Keratinocyte (primary cell): Measurements from ENCODE around the gene ASTN1. TPM values are rescaled to one million over a fixed set of nuclear protein-coding genes. Genes with fewer than 3 reads are reported as not detected.

Experiments
- DNase-seq: peaks from one replicate; pipeline ENCODE4 v3.0.0-alpha.2; 2011; ENCODE audit warnings: low read depth, missing footprints, low spot score
- FAIRE-seq: peaks from 2 replicates; lab custom pipeline; 2011; peaks lifted over from hg19 to GRCh38; lab: Jason Lieb, UNC
- H2AFZ ChIP-seq: 2 replicates; pipeline ENCODE4 v1.6.0; 2012; ENCODE audit warnings: low read length, control low read depth, inconsistent platforms; ENCODE audit not compliant: control insufficient read depth
- H3K27ac ChIP-seq: 2 replicates; pipeline ENCODE4 v1.5.1; 2011; ENCODE audit warnings: low read length; ENCODE audit not compliant: control insufficient read depth, insufficient read depth
- H3K27me3 ChIP-seq: 3 replicates; pipeline ENCODE4 v1.6.0; 2011; ENCODE audit warnings: low read length; ENCODE audit not compliant: control insufficient read depth, insufficient read depth; ENCODE audit errors: extremely low read depth
- H3K36me3 ChIP-seq, 2 experiments: 2 replicates in 1 of 2; 3 replicates in 1 of 2; pipeline ENCODE4 v1.5.1; 2011; ENCODE audit warnings: low read length in 2 of 2, mild to moderate bottlenecking in 1 of 2; ENCODE audit not compliant: control insufficient read depth in 2 of 2, insufficient read depth in 2 of 2; ENCODE audit errors: extremely low read depth in 1 of 2
- H3K4me1 ChIP-seq: 3 replicates; pipeline ENCODE4 v1.5.1; 2011; ENCODE audit warnings: low read length; ENCODE audit not compliant: control insufficient read depth, insufficient read depth; ENCODE audit errors: extremely low read depth
- H3K4me2 ChIP-seq: 3 replicates; pipeline ENCODE4 v1.6.0; 2011; ENCODE audit warnings: low read depth, low read length; ENCODE audit not compliant: control insufficient read depth, insufficient read depth; ENCODE audit errors: extremely low read depth
- H3K4me3 ChIP-seq, 3 experiments: fragments of 200-600 bp in 1 of 3; sonication (generic) in 1 of 3; 2 replicates in 2 of 3; 3 replicates in 1 of 3; pipeline ENCODE4 v1.5.1; 2011 to 2016; ENCODE audit warnings: low read length in 3 of 3, mild to moderate bottlenecking in 3 of 3, control low read depth in 2 of 3, inconsistent platforms in 1 of 3, low read depth in 1 of 3, mixed read lengths in 1 of 3, mixed run types in 1 of 3, moderate library complexity in 1 of 3; ENCODE audit not compliant: control insufficient read depth in 2 of 3, insufficient read depth in 2 of 3; ENCODE audit errors: extremely low read depth in 1 of 3
- H3K79me2 ChIP-seq: 2 replicates; pipeline ENCODE4 v1.6.0; 2012; ENCODE audit warnings: low read length; ENCODE audit not compliant: control insufficient read depth, insufficient read depth
- H3K9ac ChIP-seq: 3 replicates; pipeline ENCODE4 v1.6.0; 2011; ENCODE audit warnings: low read length; ENCODE audit not compliant: control insufficient read depth, insufficient read depth; ENCODE audit errors: extremely low read depth
- H3K9me1 ChIP-seq: 3 replicates; pipeline ENCODE4 v1.6.0; 2011; ENCODE audit warnings: low read length; ENCODE audit not compliant: control insufficient read depth, insufficient read depth; ENCODE audit errors: extremely low read depth
- H3K9me3 ChIP-seq: 2 replicates; pipeline ENCODE4 v1.5.1; 2012; ENCODE audit warnings: low read depth, low read length; ENCODE audit not compliant: control insufficient read depth
- H4K20me1 ChIP-seq: 3 replicates; pipeline ENCODE4 v1.6.0; 2011; ENCODE audit warnings: low read length; ENCODE audit not compliant: control insufficient read depth, insufficient read depth; ENCODE audit errors: extremely low read depth
- EZH2 ChIP-seq: IDR thresholded peaks from one replicate; pipeline ENCODE4 v1.6.1; 2012; ENCODE audit warnings: inconsistent platforms, mild to moderate bottlenecking, low read length, moderate library complexity
- dilution Hi-C: fragments of 300-500 bp; cut with MboI; formaldehyde crosslinking; loops from one replicate; pipeline ENCODE4 v1.7.0; 2020; ENCODE audit warnings: low sequenced_read_pairs; ENCODE audit not compliant: extremely low pct_ligation_motif_present
- polyA plus RNA-seq, 5 experiments: library from polyadenylated mRNA; depleted of rRNA in 3 of 5; stranded (reverse) in 3 of 5; stranded (forward) in 1 of 5; unstranded in 1 of 5; fragments of >200 nt; gene quantifications; 1 replicate in 1 of 5; 2 replicates in 3 of 5; 3 replicates in 1 of 5; pipeline versions ENCODE4 v1.2.1 to v1.2.3, GENCODE V29; 2011 to 2012; ENCODE audit warnings: missing spikeins in 2 of 5, low read depth in 1 of 5, low replicate concordance in 1 of 5
- TF ChIP-seq, protein P1 (sequence below), 3 experiments: IDR thresholded peaks in 1 of 3; conservative IDR thresholded peaks in 1 of 3; optimal IDR thresholded peaks in 1 of 3; 2 replicates in 2 of 3; 3 replicates in 1 of 3; pipeline versions ENCODE3 to v1.5.1; 2011; ENCODE audit warnings: low read length in 3 of 3, mild to moderate bottlenecking in 3 of 3, moderate library complexity in 2 of 3, control low read depth in 1 of 3, inconsistent platforms in 1 of 3; ENCODE audit not compliant: insufficient read depth in 2 of 3; ENCODE audit errors: extremely low read depth in 1 of 3

Gene ASTN1
- polyA plus RNA-seq, 1 donor (not counting 4 experiments of a cell fraction or from before 2014, with no cell fraction given): 0.08 TPM

DNA sequence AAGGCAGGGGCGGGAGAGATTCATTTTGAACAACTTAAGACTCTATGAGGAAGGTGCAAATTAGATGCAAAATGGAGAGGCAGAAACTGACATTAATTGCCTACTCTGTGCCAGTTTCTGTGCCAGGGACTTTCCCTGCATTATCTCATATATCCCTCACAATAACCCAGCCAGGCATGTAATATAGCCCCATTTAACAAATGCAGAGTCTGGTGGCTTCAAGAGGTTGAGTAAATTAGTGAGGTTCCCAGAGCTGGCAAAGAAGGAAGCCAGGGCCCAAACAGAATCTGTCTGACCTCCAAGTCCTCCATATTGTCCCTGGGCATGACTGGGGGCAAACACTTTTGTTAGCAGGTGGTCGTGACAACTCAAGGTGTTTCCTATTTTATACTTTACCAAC, 199.8 kb downstream of the ASTN1 start:
- no peak overlapping the region for H3K27ac ChIP-seq
- TF ChIP-seq, protein P1, sequence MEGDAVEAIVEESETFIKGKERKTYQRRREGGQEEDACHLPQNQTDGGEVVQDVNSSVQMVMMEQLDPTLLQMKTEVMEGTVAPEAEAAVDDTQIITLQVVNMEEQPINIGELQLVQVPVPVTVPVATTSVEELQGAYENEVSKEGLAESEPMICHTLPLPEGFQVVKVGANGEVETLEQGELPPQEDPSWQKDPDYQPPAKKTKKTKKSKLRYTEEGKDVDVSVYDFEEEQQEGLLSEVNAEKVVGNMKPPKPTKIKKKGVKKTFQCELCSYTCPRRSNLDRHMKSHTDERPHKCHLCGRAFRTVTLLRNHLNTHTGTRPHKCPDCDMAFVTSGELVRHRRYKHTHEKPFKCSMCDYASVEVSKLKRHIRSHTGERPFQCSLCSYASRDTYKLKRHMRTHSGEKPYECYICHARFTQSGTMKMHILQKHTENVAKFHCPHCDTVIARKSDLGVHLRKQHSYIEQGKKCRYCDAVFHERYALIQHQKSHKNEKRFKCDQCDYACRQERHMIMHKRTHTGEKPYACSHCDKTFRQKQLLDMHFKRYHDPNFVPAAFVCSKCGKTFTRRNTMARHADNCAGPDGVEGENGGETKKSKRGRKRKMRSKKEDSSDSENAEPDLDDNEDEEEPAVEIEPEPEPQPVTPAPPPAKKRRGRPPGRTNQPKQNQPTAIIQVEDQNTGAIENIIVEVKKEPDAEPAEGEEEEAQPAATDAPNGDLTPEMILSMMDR (optimal IDR thresholded peaks at IDR 0.05 in 1 of 3, IDR thresholded peaks at IDR 0.05 in 1 of 3, conservative IDR thresholded peaks at IDR 0.05 in 1 of 3; ENCODE audit: extremely low read depth in 1 of 3, insufficient read depth in 2 of 3, low read length in 3 of 3): no peak
- TF ChIP-seq EZH2: no peak

DNA sequence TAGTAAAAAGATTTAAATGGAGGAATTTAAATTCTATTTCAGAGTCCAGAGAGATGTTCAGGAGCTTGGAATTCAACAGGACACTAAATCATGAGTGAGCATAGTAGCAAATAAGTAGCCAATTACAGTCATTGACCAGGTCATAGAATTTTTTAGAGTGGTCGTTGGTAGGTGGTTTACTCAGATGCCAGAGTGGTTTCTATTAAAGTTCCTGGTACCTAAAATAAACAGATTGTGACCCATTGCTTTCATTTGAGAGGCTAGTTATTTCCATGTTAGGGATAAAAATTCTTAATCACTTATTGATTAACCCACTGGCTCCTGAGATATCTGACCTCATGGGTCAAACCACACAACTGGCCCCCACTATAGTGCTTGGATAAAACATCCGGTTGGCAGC, 201.3 kb downstream of the ASTN1 start:
- no peak overlapping the region for H3K9ac ChIP-seq
- H3K27me3 ChIP-seq: no peaks in the 10 kb centered on the region
- no peak overlapping the region for H3K4me2 ChIP-seq
- H3K4me1 ChIP-seq: no peaks in the 10 kb centered on the region
- DNase-seq (no peak), FAIRE-seq (no peak)
- TF ChIP-seq EZH2: no peak
- TF ChIP-seq, protein P1 (optimal IDR thresholded peaks at IDR 0.05 in 1 of 3, IDR thresholded peaks at IDR 0.05 in 1 of 3, conservative IDR thresholded peaks at IDR 0.05 in 1 of 3; ENCODE audit: extremely low read depth in 1 of 3, insufficient read depth in 2 of 3, low read length in 3 of 3): no peak
- no peaks in the 10 kb centered on the region for H3K79me2 ChIP-seq
- no peak overlapping the region for H2AFZ ChIP-seq
- no peaks in the 10 kb centered on the region for H3K9me1 ChIP-seq
- H3K36me3 ChIP-seq: no peaks in the 10 kb centered on the region
- no peaks in the 10 kb centered on the region for H4K20me1 ChIP-seq
- dilution Hi-C loops: no loop called here
- no peaks in the 10 kb centered on the region for H3K9me3 ChIP-seq
- H3K4me3 ChIP-seq: no peak overlapping the region
- no peak overlapping the region for H3K27ac ChIP-seq

More for the DNA sequence above, 199.8 kb downstream of the ASTN1 start:
- dilution Hi-C loops: no loop called here
- H3K27me3 ChIP-seq: no peaks in the 10 kb centered on the region
- no peaks in the 10 kb centered on the region for H3K9me3 ChIP-seq
- H3K4me1 ChIP-seq: no peaks in the 10 kb centered on the region
- no peaks in the 10 kb centered on the region for H3K36me3 ChIP-seq
- H3K9ac ChIP-seq: no peak overlapping the region
- no peak overlapping the region for H3K4me2 ChIP-seq
- FAIRE-seq: no peak
- H3K4me3 ChIP-seq: no peak overlapping the region
- DNase-seq: no peak
- no peaks in the 10 kb centered on the region for H3K9me1 ChIP-seq
- no peaks in the 10 kb centered on the region for H4K20me1 ChIP-seq
- H2AFZ ChIP-seq: no peak overlapping the region
- H3K79me2 ChIP-seq: no peaks in the 10 kb centered on the region
